MM.1S (cell line): Measurements from ENCODE around the gene CD44.

Source experiments
- EZH2 ChIP-seq: fragments of 300-600 bp; sonication (generic); optimal IDR thresholded peaks from 2 replicates; pipeline ENCODE3; 2017; ENCODE audit warnings: low read depth, mild to moderate bottlenecking, antibody characterized with exemption, low read length, mixed read lengths
- TF ChIP-seq, protein P1 (sequence below): fragments of 300-600 bp; sonication (generic); IDR thresholded peaks from 2 replicates; pipeline ENCODE4 v1.5.1; 2016; ENCODE audit warnings: antibody characterized with exemption, low read length, mixed read lengths

DNA sequence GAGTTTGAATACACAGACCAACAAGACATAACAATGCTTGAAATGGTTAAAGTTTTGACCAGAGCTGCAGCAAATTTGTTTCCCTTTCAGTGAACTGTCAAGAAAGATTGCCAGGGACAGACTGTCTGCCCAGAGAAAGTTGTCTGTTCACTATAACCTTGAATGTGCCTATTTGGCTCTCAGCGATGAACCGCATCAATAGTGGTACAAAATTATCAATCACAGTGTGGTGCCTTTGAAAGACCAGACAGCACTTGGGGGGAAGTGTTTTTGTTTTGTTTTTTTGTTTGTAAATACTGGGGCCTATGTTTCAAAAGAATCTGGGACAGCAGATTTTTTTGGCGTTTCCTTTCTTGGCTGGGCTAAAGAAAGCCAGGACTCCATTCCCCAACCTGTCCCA is 123.1 kb downstream of the CD44 start:
- TF ChIP-seq, protein P1, sequence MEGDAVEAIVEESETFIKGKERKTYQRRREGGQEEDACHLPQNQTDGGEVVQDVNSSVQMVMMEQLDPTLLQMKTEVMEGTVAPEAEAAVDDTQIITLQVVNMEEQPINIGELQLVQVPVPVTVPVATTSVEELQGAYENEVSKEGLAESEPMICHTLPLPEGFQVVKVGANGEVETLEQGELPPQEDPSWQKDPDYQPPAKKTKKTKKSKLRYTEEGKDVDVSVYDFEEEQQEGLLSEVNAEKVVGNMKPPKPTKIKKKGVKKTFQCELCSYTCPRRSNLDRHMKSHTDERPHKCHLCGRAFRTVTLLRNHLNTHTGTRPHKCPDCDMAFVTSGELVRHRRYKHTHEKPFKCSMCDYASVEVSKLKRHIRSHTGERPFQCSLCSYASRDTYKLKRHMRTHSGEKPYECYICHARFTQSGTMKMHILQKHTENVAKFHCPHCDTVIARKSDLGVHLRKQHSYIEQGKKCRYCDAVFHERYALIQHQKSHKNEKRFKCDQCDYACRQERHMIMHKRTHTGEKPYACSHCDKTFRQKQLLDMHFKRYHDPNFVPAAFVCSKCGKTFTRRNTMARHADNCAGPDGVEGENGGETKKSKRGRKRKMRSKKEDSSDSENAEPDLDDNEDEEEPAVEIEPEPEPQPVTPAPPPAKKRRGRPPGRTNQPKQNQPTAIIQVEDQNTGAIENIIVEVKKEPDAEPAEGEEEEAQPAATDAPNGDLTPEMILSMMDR: no peak
- TF ChIP-seq EZH2: no peak
